ENCODE measurements around the gene EP400. TPM values are rescaled to one million over a fixed set of nuclear protein-coding genes. Genes with fewer than 3 reads are reported as not detected.

The EP400 gene
- total and polyA plus RNA-seq, 2 of the 8 experiments (the other 6 are each of a cell fraction or from before 2014, with no cell fraction given), result 13.1 to 69.7 TPM

DNA sequence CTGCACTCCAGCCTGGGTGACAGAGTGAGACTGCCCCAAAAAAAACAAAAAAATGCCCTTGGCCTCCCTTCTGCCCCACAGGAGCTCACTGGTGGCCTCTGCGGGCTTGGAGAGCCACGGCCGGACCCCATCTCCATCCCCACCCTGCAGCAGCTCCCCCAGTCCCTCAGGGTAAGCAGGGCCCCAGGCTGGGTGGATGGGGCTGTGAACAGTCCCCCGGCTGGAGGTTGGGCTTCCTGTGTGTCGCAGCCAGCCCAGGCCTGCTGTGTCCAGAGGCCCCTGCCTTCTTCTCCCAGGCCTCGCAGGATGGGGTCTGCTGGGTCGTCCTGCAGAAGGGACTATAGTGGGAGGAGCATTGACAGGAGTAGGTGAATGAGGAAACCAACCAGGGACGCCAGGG lies 36.1 kb upstream of the EP400 start:
- Histone ChIP-seq H3K79me1 (ENCODE audit: low read depth, low read length) (no peaks in the 10 kb centered on the region), H2BK20ac (ENCODE audit: low read length) (no peak overlapping the region), H3K56ac (replicated peaks; ENCODE audit: insufficient read length, low read depth, low read length) (no peak overlapping the region), H3K14ac (ENCODE audit: insufficient read length) (no peak overlapping the region), H3K9ac (replicated peaks in 1 of 4; ENCODE audit: extremely low read depth in 1 of 4, low read depth in 3 of 4, low read length in 3 of 4) (no peak overlapping the region), H3K4ac (replicated peaks; ENCODE audit: insufficient read length, low read depth, low read length) (no peak overlapping the region), H4K20me1 (replicated peaks in 1 of 2; ENCODE audit: control insufficient read depth in 1 of 2, insufficient read depth in 2 of 2, low read length in 2 of 2) (peaks cover 3 to 7% of the 10 kb centered on the region in 2 experiments), H3K27me3 (replicated peaks in 1 of 4; ENCODE audit: control insufficient read depth in 3 of 4, extremely low read depth in 1 of 4, insufficient read depth in 3 of 4, low read length in 3 of 4) (no peaks in the 10 kb centered on the region), H3K4me2 (ENCODE audit: insufficient read depth in 1 of 2, low read depth in 2 of 2, low read length in 2 of 2) (no peak overlapping the region), H3K9me3 (ENCODE audit: insufficient read depth in 2 of 2, low read depth in 1 of 2, low read length in 1 of 2) (no peaks in the 10 kb centered on the region), H3K4me3 (ENCODE audit: extremely low read depth in 1 of 4, insufficient read depth in 2 of 4, low read depth in 3 of 4, low read length in 4 of 4) (no peak overlapping the region), H3K79me2 (ENCODE audit: control insufficient read depth in 1 of 2, insufficient read depth in 2 of 2, low read length in 2 of 2) (no peaks in the 10 kb centered on the region), H3K18ac (ENCODE audit: extremely low read depth, low read length) (no peak overlapping the region), H3K36me3 (ENCODE audit: control insufficient read depth in 2 of 4, insufficient read depth in 4 of 4, low read length in 3 of 4) (peaks cover 8 to 68% (median 38%) of the 10 kb centered on the region in 4 experiments), H4K8ac (ENCODE audit: extremely low read depth, insufficient read depth, low read length) (no peak overlapping the region), H3K4me1 (replicated peaks in 1 of 4; ENCODE audit: control insufficient read depth in 3 of 4, insufficient read depth in 4 of 4, low read length in 3 of 4) (no peaks in the 10 kb centered on the region), H4K91ac (replicated peaks; ENCODE audit: insufficient read length, low read length) (no peak overlapping the region), H2BK120ac (replicated peaks; ENCODE audit: low read depth, low read length) (no peak overlapping the region), H2AK5ac (ENCODE audit: low read depth, low read length) (no peak overlapping the region), H2BK12ac (ENCODE audit: low read depth, low read length) (no peak overlapping the region), H3K27ac (ENCODE audit: low read depth, low read length) (no peak overlapping the region), H4K5ac (ENCODE audit: insufficient read length, low read depth, low read length) (no peak overlapping the region), H2AFZ (ENCODE audit: low read length) (no peak overlapping the region), H2BK5ac (ENCODE audit: low read depth, low read length) (no peak overlapping the region), H3K23me2 (ENCODE audit: low read depth, low read length) (peaks cover 2% of the 10 kb centered on the region; the same call in 1 of the 2 replicates), H2BK15ac (ENCODE audit: low read length) (no peak overlapping the region), H3K23ac (ENCODE audit: insufficient read length) (no peak overlapping the region)
- TF ChIP-seq KDM4A (IDR thresholded peaks at IDR 0.05; ENCODE audit: low read depth, low read length, severe bottlenecking) (no peak), RNF2 (IDR thresholded peaks at IDR 0.05; ENCODE audit: borderline replicate concordance, low read depth, low read length, missing control alignments, poor library complexity, severe bottlenecking) (no peak), JUND (IDR thresholded peaks at IDR 0.05; ENCODE audit: low read length) (no peak), GABPA (IDR thresholded peaks at IDR 0.05; ENCODE audit: borderline replicate concordance, insufficient read depth, low read length) (no peak), BRCA1 (IDR thresholded peaks at IDR 0.05; ENCODE audit: low read depth, low read length) (no peak), MAFK (IDR thresholded peaks at IDR 0.05; ENCODE audit: low read depth, low read length) (no peak), RXRA (IDR thresholded peaks at IDR 0.05; ENCODE audit: insufficient read depth, low read depth, low read length) (no peak), SUZ12 (IDR thresholded peaks at IDR 0.05; ENCODE audit: low read length) (no peak), CREB1 (IDR thresholded peaks at IDR 0.05) (no peak), TCF12 (IDR thresholded peaks at IDR 0.05; ENCODE audit: low read depth, low read length) (no peak), KDM1A (IDR thresholded peaks at IDR 0.05; ENCODE audit: borderline replicate concordance, low read length) (no peak), POLR2A (IDR thresholded peaks at IDR 0.05; ENCODE audit: control extremely low read depth in 1 of 2, low read depth in 2 of 2, low read length in 2 of 2) (no peak)
- TF ChIP-seq, protein P1, sequence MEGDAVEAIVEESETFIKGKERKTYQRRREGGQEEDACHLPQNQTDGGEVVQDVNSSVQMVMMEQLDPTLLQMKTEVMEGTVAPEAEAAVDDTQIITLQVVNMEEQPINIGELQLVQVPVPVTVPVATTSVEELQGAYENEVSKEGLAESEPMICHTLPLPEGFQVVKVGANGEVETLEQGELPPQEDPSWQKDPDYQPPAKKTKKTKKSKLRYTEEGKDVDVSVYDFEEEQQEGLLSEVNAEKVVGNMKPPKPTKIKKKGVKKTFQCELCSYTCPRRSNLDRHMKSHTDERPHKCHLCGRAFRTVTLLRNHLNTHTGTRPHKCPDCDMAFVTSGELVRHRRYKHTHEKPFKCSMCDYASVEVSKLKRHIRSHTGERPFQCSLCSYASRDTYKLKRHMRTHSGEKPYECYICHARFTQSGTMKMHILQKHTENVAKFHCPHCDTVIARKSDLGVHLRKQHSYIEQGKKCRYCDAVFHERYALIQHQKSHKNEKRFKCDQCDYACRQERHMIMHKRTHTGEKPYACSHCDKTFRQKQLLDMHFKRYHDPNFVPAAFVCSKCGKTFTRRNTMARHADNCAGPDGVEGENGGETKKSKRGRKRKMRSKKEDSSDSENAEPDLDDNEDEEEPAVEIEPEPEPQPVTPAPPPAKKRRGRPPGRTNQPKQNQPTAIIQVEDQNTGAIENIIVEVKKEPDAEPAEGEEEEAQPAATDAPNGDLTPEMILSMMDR (IDR thresholded peaks at IDR 0.05; ENCODE audit: control extremely low read depth in 1 of 3, insufficient read depth in 1 of 3, low read depth in 1 of 3, low read length in 3 of 3), result no peak
- DNase-seq (ENCODE audit: low read depth in 1 of 2, low spot score in 2 of 2), result no peak
- POLR2A ChIA-PET (ENCODE audit: partially characterized antibody), result no interaction called here
- no peak for FAIRE-seq
- CTCF ChIA-PET (ENCODE audit: partially characterized antibody), result no interaction called here
- WGBS, 2 experiments (ENCODE audit: extremely low coverage in 1 of 2, insufficient coverage in 1 of 2, insufficient read length in 1 of 2, insufficient replicate concordance in 2 of 2, low coverage in 1 of 2, low lambda C conversion rate in 2 of 2, missing lambda C conversion rate in 1 of 2), result 82% methylated on average over 5 of the region's 8 CpGs; no CpG with 5 or more reads in 1 of the 2 experiments

Data from H1 (cell line).